H1 (cell line): ENCODE data around the gene FOXP2. TPM values are rescaled to one million over a fixed set of nuclear protein-coding genes. Genes with fewer than 3 reads are reported as not detected.

Experiments
- EGR1 ChIP-seq: IDR thresholded peaks from 2 replicates; pipeline ENCODE4 v1.6.1; 2011; ENCODE audit warnings: low read depth, low read length, borderline replicate concordance
- GTF2F1 ChIP-seq: IDR thresholded peaks from 2 replicates; pipeline ENCODE4 v1.6.1; 2012; ENCODE audit warnings: low read depth, low read length, improper control_type of control experiment, borderline replicate concordance
- JUND ChIP-seq: IDR thresholded peaks from 2 replicates; pipeline ENCODE4 v1.6.1; 2011; ENCODE audit warnings: mild to moderate bottlenecking, improper control_type of control experiment, low read length
- KDM5A ChIP-seq: fragments of 200-600 bp; IDR thresholded peaks from 2 replicates; pipeline ENCODE4 v1.7.1; 2012; ENCODE audit warnings: mild to moderate bottlenecking, low read length, inconsistent platforms, mixed read lengths
- MAFK ChIP-seq: IDR thresholded peaks from 2 replicates; pipeline ENCODE4 v1.6.1; 2012; ENCODE audit warnings: low read depth, mild to moderate bottlenecking, improper control_type of control experiment, low read length
- NANOG ChIP-seq: IDR thresholded peaks from 2 replicates; pipeline ENCODE4 v1.6.1; 2011; ENCODE audit warnings: low read length, low read depth, mild to moderate bottlenecking, inconsistent platforms; ENCODE audit not compliant: insufficient read depth, poor library complexity, severe bottlenecking
- RBBP5 ChIP-seq: IDR thresholded peaks from 2 replicates; pipeline ENCODE4 v1.7.1; 2012; ENCODE audit warnings: low read depth, mild to moderate bottlenecking, inconsistent platforms, low read length, moderate library complexity, borderline replicate concordance
- SP4 ChIP-seq: IDR thresholded peaks from 2 replicates; pipeline ENCODE4 v1.6.1; 2012; ENCODE audit warnings: low read length, inconsistent platforms
- ZNF274 ChIP-seq: IDR thresholded peaks from 2 replicates; pipeline ENCODE4 v1.7.0; 2012; ENCODE audit warnings: low read length, borderline replicate concordance; ENCODE audit errors: extremely low read depth
- polyA plus RNA-seq, 7 experiments: library from polyadenylated mRNA; depleted of rRNA in 3 of 7; stranded (reverse) in 5 of 7; unstranded in 2 of 7; fragments of >200 nt in 5 of 7; fragments of 200-250 nt in 2 of 7; gene quantifications; 1 replicate in 5 of 7; 2 replicates in 1 of 7; 4 replicates in 1 of 7; pipeline versions ENCODE4 v1.2.1 to v1.2.3, GENCODE V29; 2011 to 2013; ENCODE audit warnings: missing spikeins in 2 of 7, mixed read lengths in 2 of 7
- total RNA-seq: library from RNA; stranded (reverse); fragmentation: NEBNext Ultra II Directional; extraction: Animal tissue kit (Norgen Biotek cat#: 25700); gene quantifications from 2 replicates; pipeline ENCODE4 v1.2.1, GENCODE V29; 2021
- TF ChIP-seq, protein P1 (sequence below): fragments of 300-600 bp; sonication (generic); IDR thresholded peaks from 2 replicates; pipeline ENCODE4 v1.7.1; 2012; ENCODE audit warnings: low read length, moderate library complexity, mild to moderate bottlenecking, inconsistent platforms; ENCODE audit not compliant: insufficient replicate concordance
- TF ChIP-seq, protein P2 (sequence below): IDR thresholded peaks from 2 replicates; pipeline ENCODE4 v1.6.1; 2012; ENCODE audit warnings: inconsistent platforms

The FOXP2 gene
- total and polyA plus RNA-seq, 2 of the 8 experiments (the other 6 are each of a cell fraction or from before 2014, with no cell fraction given): 0.09 to 0.43 TPM

DNA sequence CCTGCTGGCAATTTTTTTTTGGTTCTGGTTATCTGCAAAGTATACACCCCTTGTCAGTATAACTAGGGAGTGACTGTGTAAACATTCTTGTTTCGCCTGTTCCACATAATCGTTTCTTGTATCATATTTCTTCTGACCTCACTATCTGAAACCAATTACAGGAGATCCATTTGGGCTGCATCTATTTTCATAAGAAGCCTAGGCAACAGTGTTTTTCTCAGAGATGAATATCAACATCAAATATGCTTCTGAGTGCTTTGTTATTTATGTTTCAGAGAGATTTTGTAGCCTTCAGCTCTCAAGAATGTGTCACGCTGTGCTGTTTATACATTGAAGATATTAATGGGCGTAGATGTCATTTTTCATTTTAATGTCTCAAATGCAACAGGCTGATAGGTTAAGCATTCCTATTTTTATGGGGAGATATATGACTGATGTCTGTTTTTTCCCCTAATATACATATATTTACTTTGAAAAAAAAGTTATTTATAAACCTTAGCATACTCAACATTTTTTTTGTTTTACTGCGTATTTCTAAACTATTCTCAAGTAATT lies 115.5 kb downstream of the FOXP2 start (continued):
- TF ChIP-seq, protein P1, sequence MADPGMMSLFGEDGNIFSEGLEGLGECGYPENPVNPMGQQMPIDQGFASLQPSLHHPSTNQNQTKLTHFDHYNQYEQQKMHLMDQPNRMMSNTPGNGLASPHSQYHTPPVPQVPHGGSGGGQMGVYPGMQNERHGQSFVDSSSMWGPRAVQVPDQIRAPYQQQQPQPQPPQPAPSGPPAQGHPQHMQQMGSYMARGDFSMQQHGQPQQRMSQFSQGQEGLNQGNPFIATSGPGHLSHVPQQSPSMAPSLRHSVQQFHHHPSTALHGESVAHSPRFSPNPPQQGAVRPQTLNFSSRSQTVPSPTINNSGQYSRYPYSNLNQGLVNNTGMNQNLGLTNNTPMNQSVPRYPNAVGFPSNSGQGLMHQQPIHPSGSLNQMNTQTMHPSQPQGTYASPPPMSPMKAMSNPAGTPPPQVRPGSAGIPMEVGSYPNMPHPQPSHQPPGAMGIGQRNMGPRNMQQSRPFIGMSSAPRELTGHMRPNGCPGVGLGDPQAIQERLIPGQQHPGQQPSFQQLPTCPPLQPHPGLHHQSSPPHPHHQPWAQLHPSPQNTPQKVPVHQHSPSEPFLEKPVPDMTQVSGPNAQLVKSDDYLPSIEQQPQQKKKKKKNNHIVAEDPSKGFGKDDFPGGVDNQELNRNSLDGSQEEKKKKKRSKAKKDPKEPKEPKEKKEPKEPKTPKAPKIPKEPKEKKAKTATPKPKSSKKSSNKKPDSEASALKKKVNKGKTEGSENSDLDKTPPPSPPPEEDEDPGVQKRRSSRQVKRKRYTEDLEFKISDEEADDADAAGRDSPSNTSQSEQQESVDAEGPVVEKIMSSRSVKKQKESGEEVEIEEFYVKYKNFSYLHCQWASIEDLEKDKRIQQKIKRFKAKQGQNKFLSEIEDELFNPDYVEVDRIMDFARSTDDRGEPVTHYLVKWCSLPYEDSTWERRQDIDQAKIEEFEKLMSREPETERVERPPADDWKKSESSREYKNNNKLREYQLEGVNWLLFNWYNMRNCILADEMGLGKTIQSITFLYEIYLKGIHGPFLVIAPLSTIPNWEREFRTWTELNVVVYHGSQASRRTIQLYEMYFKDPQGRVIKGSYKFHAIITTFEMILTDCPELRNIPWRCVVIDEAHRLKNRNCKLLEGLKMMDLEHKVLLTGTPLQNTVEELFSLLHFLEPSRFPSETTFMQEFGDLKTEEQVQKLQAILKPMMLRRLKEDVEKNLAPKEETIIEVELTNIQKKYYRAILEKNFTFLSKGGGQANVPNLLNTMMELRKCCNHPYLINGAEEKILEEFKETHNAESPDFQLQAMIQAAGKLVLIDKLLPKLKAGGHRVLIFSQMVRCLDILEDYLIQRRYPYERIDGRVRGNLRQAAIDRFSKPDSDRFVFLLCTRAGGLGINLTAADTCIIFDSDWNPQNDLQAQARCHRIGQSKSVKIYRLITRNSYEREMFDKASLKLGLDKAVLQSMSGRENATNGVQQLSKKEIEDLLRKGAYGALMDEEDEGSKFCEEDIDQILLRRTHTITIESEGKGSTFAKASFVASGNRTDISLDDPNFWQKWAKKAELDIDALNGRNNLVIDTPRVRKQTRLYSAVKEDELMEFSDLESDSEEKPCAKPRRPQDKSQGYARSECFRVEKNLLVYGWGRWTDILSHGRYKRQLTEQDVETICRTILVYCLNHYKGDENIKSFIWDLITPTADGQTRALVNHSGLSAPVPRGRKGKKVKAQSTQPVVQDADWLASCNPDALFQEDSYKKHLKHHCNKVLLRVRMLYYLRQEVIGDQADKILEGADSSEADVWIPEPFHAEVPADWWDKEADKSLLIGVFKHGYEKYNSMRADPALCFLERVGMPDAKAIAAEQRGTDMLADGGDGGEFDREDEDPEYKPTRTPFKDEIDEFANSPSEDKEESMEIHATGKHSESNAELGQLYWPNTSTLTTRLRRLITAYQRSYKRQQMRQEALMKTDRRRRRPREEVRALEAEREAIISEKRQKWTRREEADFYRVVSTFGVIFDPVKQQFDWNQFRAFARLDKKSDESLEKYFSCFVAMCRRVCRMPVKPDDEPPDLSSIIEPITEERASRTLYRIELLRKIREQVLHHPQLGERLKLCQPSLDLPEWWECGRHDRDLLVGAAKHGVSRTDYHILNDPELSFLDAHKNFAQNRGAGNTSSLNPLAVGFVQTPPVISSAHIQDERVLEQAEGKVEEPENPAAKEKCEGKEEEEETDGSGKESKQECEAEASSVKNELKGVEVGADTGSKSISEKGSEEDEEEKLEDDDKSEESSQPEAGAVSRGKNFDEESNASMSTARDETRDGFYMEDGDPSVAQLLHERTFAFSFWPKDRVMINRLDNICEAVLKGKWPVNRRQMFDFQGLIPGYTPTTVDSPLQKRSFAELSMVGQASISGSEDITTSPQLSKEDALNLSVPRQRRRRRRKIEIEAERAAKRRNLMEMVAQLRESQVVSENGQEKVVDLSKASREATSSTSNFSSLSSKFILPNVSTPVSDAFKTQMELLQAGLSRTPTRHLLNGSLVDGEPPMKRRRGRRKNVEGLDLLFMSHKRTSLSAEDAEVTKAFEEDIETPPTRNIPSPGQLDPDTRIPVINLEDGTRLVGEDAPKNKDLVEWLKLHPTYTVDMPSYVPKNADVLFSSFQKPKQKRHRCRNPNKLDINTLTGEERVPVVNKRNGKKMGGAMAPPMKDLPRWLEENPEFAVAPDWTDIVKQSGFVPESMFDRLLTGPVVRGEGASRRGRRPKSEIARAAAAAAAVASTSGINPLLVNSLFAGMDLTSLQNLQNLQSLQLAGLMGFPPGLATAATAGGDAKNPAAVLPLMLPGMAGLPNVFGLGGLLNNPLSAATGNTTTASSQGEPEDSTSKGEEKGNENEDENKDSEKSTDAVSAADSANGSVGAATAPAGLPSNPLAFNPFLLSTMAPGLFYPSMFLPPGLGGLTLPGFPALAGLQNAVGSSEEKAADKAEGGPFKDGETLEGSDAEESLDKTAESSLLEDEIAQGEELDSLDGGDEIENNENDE: no peak
- TF ChIP-seq KDM5A: no peak
- TF ChIP-seq EGR1: no peak
- no peak for TF ChIP-seq JUND
- no peak for TF ChIP-seq NANOG
- TF ChIP-seq, protein P2, sequence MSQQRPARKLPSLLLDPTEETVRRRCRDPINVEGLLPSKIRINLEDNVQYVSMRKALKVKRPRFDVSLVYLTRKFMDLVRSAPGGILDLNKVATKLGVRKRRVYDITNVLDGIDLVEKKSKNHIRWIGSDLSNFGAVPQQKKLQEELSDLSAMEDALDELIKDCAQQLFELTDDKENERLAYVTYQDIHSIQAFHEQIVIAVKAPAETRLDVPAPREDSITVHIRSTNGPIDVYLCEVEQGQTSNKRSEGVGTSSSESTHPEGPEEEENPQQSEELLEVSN: no peak
- no peak for TF ChIP-seq RBBP5
- no peak for TF ChIP-seq SP4
- TF ChIP-seq ZNF274: no peak
- no peak for TF ChIP-seq MAFK
- no peak for TF ChIP-seq GTF2F1
